NCI-H1930 (cell line): ENCODE data around the gene RPL32.
"Not testable (repeated sequence)": the region's sequence is repeated elsewhere in the genome, so short reads cannot be mapped to it uniquely, and the experiment has no call there.

Experiments
- DNase-seq, 2 experiments: peaks; one replicate each; lab custom pipeline; 2025; lab: John Stamatoyannopoulos, UW

The RPL32 gene

GRCh38 chr3:12808587-12808986 lies 32.8 kb downstream of the RPL32 start:
- DNase-seq = no peak

GRCh38 chr3:12807601-12808359 lies 33.6 kb downstream of the RPL32 start:
- no peak for DNase-seq

GRCh38 chr3:12807066-12807465 lies 34.3 kb downstream of the RPL32 start:
- DNase-seq = no peak

GRCh38 chr3:12803371-12803770 lies 38.0 kb downstream of the RPL32 start:
- DNase-seq = no peak

- DNase-seq = no peak
Observed at GRCh38 chr3:12799525-12800440, 41.6 kb downstream of the RPL32 start.

GRCh38 chr3:12798559-12799179 lies 42.7 kb downstream of the RPL32 start:
- DNase-seq = no peak

GRCh38 chr3:12797892-12798558 lies 43.3 kb downstream of the RPL32 start:
- DNase-seq = no peak

- no peak for DNase-seq
Observed at GRCh38 chr3:12797124-12797891, 44.1 kb downstream of the RPL32 start.

- DNase-seq = peak in 1 of 2 experiments; percentile 8
Observed at GRCh38 chr3:12796171-12797123, 44.9 kb downstream of the RPL32 start, which contains the start of gene CAND2. Gene CAND2, plus strand, starts transcription at chr3:12796680. Its CDS starts 41 bp downstream, at chr3:12796721.

- DNase-seq = no peak
Observed at GRCh38 chr3:12793701-12794100, 47.7 kb downstream of the RPL32 start.

GRCh38 chr3:12791430-12791829 lies 49.9 kb downstream of the RPL32 start:
- no peak for DNase-seq

GRCh38 chr3:12787967-12788690 lies 53.2 kb downstream of the RPL32 start:
- DNase-seq = not testable (repeated sequence)

- DNase-seq = peak; percentile 9 to 13
Observed at GRCh38 chr3:12787346-12787745, 54.0 kb downstream of the RPL32 start.

- DNase-seq = no peak
Observed at GRCh38 chr3:12785096-12785495, 56.3 kb downstream of the RPL32 start.
